ENCODE results near the gene MARCHF10. TPM values are rescaled to one million over a fixed set of nuclear protein-coding genes. Genes with fewer than 3 reads are reported as not detected.

The MARCHF10 gene
- total and polyA plus RNA-seq, 2 of the 13 experiments (the other 11 are each of a cell fraction or from before 2014, with no cell fraction given) = not detected

GRCh38 chr17:62717889-62718288 lies 90.2 kb downstream of the MARCHF10 start:
- intact Hi-C loops (cut with micrococcal nuclease; ENCODE audit: unreplicated experiment) = no loop called here
- POLR2A ChIA-PET = no interaction called here
- H3K4me2 ChIP-seq (ENCODE audit: low read depth, low read length) = no peak overlapping the region
- H3K36me3 ChIP-seq (replicated peaks in 1 of 2; ENCODE audit: control insufficient read depth in 1 of 2, insufficient read depth in 2 of 2, low read length in 2 of 2) = no peaks in the 10 kb centered on the region
- CTCF ChIA-PET (ENCODE audit: low intra/inter-chr PET ratio, low total read pairs) = no interaction called here
- in situ Hi-C loops (cut with HindIII; ENCODE audit: extremely low pct_ligation_motif_present, low pct_unique_long_range_greater_than_20kb) = no loop called here
- no peaks in the 10 kb centered on the region for H4K20me1 ChIP-seq (ENCODE audit: insufficient read depth, low read length)
- H3K4me1 ChIP-seq (ENCODE audit: insufficient read depth, low read length) = 0 out of 2 replicates have a peak, but pooled peaks cover 5% of the 10 kb centered on the region
- no peaks in the 10 kb centered on the region for H3K79me2 ChIP-seq (ENCODE audit: insufficient read depth, low read length)
- no peak for FAIRE-seq
- no peak for DNase-seq (ENCODE audit: low spot score)
- H3K27ac ChIP-seq (ENCODE audit: extremely low read length, insufficient read depth, low read length) = no peak overlapping the region
- ATAC-seq = no peak
- TF ChIP-seq ZNF605 (CRISPR knock-in tag; IDR thresholded peaks at IDR 0.05) = no peak
- no peak for TF ChIP-seq HOMEZ (CRISPR knock-in tag; IDR thresholded peaks at IDR 0.05; ENCODE audit: low read depth)
- no peak for TF ChIP-seq ZSCAN21 (CRISPR knock-in tag; IDR thresholded peaks at IDR 0.05; ENCODE audit: borderline replicate concordance)
- no peak for TF ChIP-seq KDM5B (CRISPR knock-in tag; IDR thresholded peaks at IDR 0.05; ENCODE audit: borderline replicate concordance)
- no peak for TF ChIP-seq ZNF274 (CRISPR knock-in tag; IDR thresholded peaks at IDR 0.05)
- no peak for TF ChIP-seq HOXD1 (CRISPR knock-in tag; IDR thresholded peaks at IDR 0.05)
- no peak for TF ChIP-seq GMEB1 (CRISPR knock-in tag; IDR thresholded peaks at IDR 0.05; ENCODE audit: borderline replicate concordance)
- TF ChIP-seq ZNF800 (CRISPR knock-in tag; IDR thresholded peaks at IDR 0.05) = no peak
- TF ChIP-seq SALL1 (CRISPR knock-in tag; IDR thresholded peaks at IDR 0.05) = no peak
- TF ChIP-seq ZNF230 (CRISPR knock-in tag; IDR thresholded peaks at IDR 0.05) = no peak
- no peak for TF ChIP-seq ZNF547 (CRISPR knock-in tag; IDR thresholded peaks at IDR 0.05)
- no TSS peak for BruUV-seq (replicated peaks)
- 10% methylated on average over 8 of the region's 8 CpGs for WGBS (ENCODE audit: low lambda C conversion rate)
- H3K27me3 ChIP-seq (ENCODE audit: control insufficient read depth in 1 of 2, insufficient read depth in 2 of 2, low read length in 2 of 2) = peaks cover 2 to 47% of the 10 kb centered on the region in 2 experiments
- no peak overlapping the region for H3K4me3 ChIP-seq (replicated peaks in 1 of 3; ENCODE audit: insufficient read depth in 1 of 3, low read depth in 2 of 3, low read length in 3 of 3)
- no peak overlapping the region for H3K9ac ChIP-seq (ENCODE audit: insufficient read depth, low read depth, low read length)
- no peaks in the 10 kb centered on the region for H3K9me3 ChIP-seq (ENCODE audit: low read length)
- H2AFZ ChIP-seq (ENCODE audit: low read length) = no peak overlapping the region
